Uterus (tissue), 2 donors: Measurements from ENCODE around the gene ASIC4.

Source experiments
- CTCF ChIP-seq, 4 experiments: fragments of 200-600 bp in 2 of 4; fragments of 450-650 bp in 2 of 4; sonication (generic) in 2 of 4; IDR thresholded peaks; one replicate each; pipeline ENCODE4 v1.5.1; 2016 to 2019; ENCODE audit warnings: antibody characterized with exemption in 4 of 4, mild to moderate bottlenecking in 2 of 4, moderate library complexity in 1 of 4
- POLR2A ChIP-seq, 2 donors: fragments of 450-650 bp; IDR thresholded peaks; one replicate each; pipeline ENCODE4 v1.6.1; 2016; ENCODE audit warnings: antibody characterized with exemption in 2 of 2, mild to moderate bottlenecking in 1 of 2, moderate library complexity in 1 of 2

- TF ChIP-seq CTCF (IDR thresholded peaks at IDR 0.05) (no peak), POLR2A (IDR thresholded peaks at IDR 0.05) (no peak)
These were observed 40.8 kb upstream of the ASIC4 start for GRCh38 chr2:219473511-219473910.
